Islet precursor cell (in vitro differentiated cells): ENCODE results near the gene CCDC141.

Experiments
- DNase-seq: peaks from one replicate; pipeline ENCODE4 v3.0.0-alpha.2; 2018

The CCDC141 gene

GRCh38 chr2:178909507-178909906 lies 140.4 kb downstream of the CCDC141 start:
- DNase-seq: no peak

- DNase-seq: no peak
Observed at GRCh38 chr2:178908810-178909209, 141.1 kb downstream of the CCDC141 start.

- DNase-seq: no peak
Observed at GRCh38 chr2:178905261-178905660, 144.7 kb downstream of the CCDC141 start.

GRCh38 chr2:178899656-178900055 lies 150.3 kb downstream of the CCDC141 start:
- no peak for DNase-seq

GRCh38 chr2:178895872-178896271 lies 154.1 kb downstream of the CCDC141 start:
- DNase-seq: no peak

- no peak for DNase-seq
Observed at GRCh38 chr2:178895171-178895570, 154.8 kb downstream of the CCDC141 start.

- no peak for DNase-seq
Observed at GRCh38 chr2:178892751-178893625, 156.9 kb downstream of the CCDC141 start.

- DNase-seq: no peak
Observed at GRCh38 chr2:178891959-178892485, 157.9 kb downstream of the CCDC141 start.

- DNase-seq: peak; percentile 83
Observed at GRCh38 chr2:178891265-178891958, 158.5 kb downstream of the CCDC141 start.

GRCh38 chr2:178886006-178886405 lies 163.9 kb downstream of the CCDC141 start:
- DNase-seq: no peak

- no peak for DNase-seq
Observed at GRCh38 chr2:178884440-178884839, 165.5 kb downstream of the CCDC141 start.

GRCh38 chr2:178882666-178883440 lies 167.1 kb downstream of the CCDC141 start:
- no peak for DNase-seq

GRCh38 chr2:178881075-178881474 lies 168.9 kb downstream of the CCDC141 start:
- no peak for DNase-seq

GRCh38 chr2:178880257-178880656 lies 169.7 kb downstream of the CCDC141 start:
- DNase-seq: no peak

- DNase-seq: no peak
Observed at GRCh38 chr2:178877874-178878273, 172.1 kb downstream of the CCDC141 start.

GRCh38 chr2:178874529-178875240 lies 175.3 kb downstream of the CCDC141 start:
- DNase-seq: peak; percentile 62

GRCh38 chr2:178873912-178874311 lies 176.0 kb downstream of the CCDC141 start:
- no peak for DNase-seq

GRCh38 chr2:178871536-178871935 lies 178.4 kb downstream of the CCDC141 start:
- no peak for DNase-seq

- no peak for DNase-seq
Observed at GRCh38 chr2:178870703-178871102, 179.2 kb downstream of the CCDC141 start.

- no peak for DNase-seq
Observed at GRCh38 chr2:178865999-178866398, 183.9 kb downstream of the CCDC141 start.

GRCh38 chr2:178865146-178865936 lies 184.6 kb downstream of the CCDC141 start:
- no peak for DNase-seq
